Endothelial cell of umbilical vein (primary cell): ENCODE results near the gene PRRX2. TPM values are rescaled to one million over a fixed set of nuclear protein-coding genes. Genes with fewer than 3 reads are reported as not detected.

ENCODE experiments used
- BruUV-seq: library from RNA; stranded (reverse); fragments of 400-500 nt; replicated peaks from 2 replicates; lab custom pipeline; 2021; lab: Mats Ljungman, UMichigan
- CTCF ChIA-PET: fragments of 300-600, 350-600 bp; sonication (Branson Sonifier 250); formaldehyde crosslinking; loops from one replicate; lab custom pipeline; 2021; ENCODE audit warnings: antibody characterized with exemption, inconsistent platforms; lab: Charles Lee
- POLR2A ChIA-PET: fragments of 300-600, 350-600 bp; sonication (Branson Sonifier 250); formaldehyde crosslinking; loops from one replicate; lab custom pipeline; 2021; ENCODE audit warnings: antibody characterized with exemption, inconsistent platforms; lab: Charles Lee
- DNase-seq: peaks from one replicate; pipeline ENCODE4 v3.0.0-alpha.2; 2011; ENCODE audit warnings: low read depth, low spot score
- FAIRE-seq: peaks from 2 replicates; lab custom pipeline; 2011; peaks lifted over from hg19 to GRCh38; lab: Jason Lieb, UNC
- H2AFZ ChIP-seq: 2 replicates; pipeline ENCODE4 v1.6.0; 2012; ENCODE audit warnings: low read depth, low read length, control low read depth, inconsistent platforms
- H3K27ac ChIP-seq: 2 replicates; pipeline ENCODE4 v1.5.1; 2011; ENCODE audit warnings: low read depth, mild to moderate bottlenecking, control low read depth, low read length, moderate library complexity; ENCODE audit not compliant: insufficient read depth
- H3K27me3 ChIP-seq, 2 experiments: 2 replicates each; pipeline versions ENCODE4 v1.6.0 to v1.6.1; 2011; ENCODE audit warnings: low read length in 2 of 2, mixed read lengths in 1 of 2; ENCODE audit not compliant: control insufficient read depth in 2 of 2, insufficient read depth in 2 of 2
- H3K36me3 ChIP-seq, 2 experiments: 2 replicates in 1 of 2; 3 replicates in 1 of 2; pipeline ENCODE4 v1.5.1; 2011; ENCODE audit warnings: low read length in 2 of 2, mild to moderate bottlenecking in 1 of 2, moderate library complexity in 1 of 2; ENCODE audit not compliant: control insufficient read depth in 2 of 2, insufficient read depth in 2 of 2; ENCODE audit errors: extremely low read depth in 1 of 2
- H3K4me1 ChIP-seq: 3 replicates; pipeline ENCODE4 v1.5.1; 2011; ENCODE audit warnings: mild to moderate bottlenecking, low read length; ENCODE audit not compliant: control insufficient read depth, insufficient read depth; ENCODE audit errors: extremely low read depth
- H3K4me2 ChIP-seq: 2 replicates; pipeline ENCODE4 v1.6.1; 2011; ENCODE audit warnings: low read length, control low read depth, mixed read lengths; ENCODE audit not compliant: insufficient read depth
- H3K4me3 ChIP-seq, 3 experiments: fragments of 200-600 bp in 1 of 3; sonication (generic), shearing (Covaris generic) in 1 of 3; replicated peaks in 1 of 3; 2 replicates each; pipeline ENCODE4 v1.5.1; 2011 to 2016; ENCODE audit warnings: control low read depth in 3 of 3, low read length in 3 of 3, mild to moderate bottlenecking in 2 of 3, inconsistent platforms in 1 of 3, low read depth in 1 of 3, moderate library complexity in 1 of 3; ENCODE audit not compliant: insufficient read depth in 1 of 3
- H3K79me2 ChIP-seq: 2 replicates; pipeline ENCODE4 v1.6.0; 2012; ENCODE audit warnings: low read length, inconsistent platforms; ENCODE audit not compliant: control insufficient read depth, insufficient read depth
- H3K9ac ChIP-seq: replicated peaks from 2 replicates; pipeline ENCODE3; 2011; ENCODE audit warnings: low read length, control low read depth; ENCODE audit not compliant: insufficient read depth; ENCODE audit errors: extremely low read depth
- H3K9me1 ChIP-seq: replicated peaks from 3 replicates; pipeline ENCODE4 v1.6.0; 2011; ENCODE audit warnings: mild to moderate bottlenecking, low read length; ENCODE audit not compliant: control insufficient read depth, insufficient read depth; ENCODE audit errors: extremely low read depth
- H3K9me3 ChIP-seq: replicated peaks from 2 replicates; pipeline ENCODE4 v1.5.1; 2012; ENCODE audit warnings: low read length, inconsistent platforms; ENCODE audit not compliant: control insufficient read depth, insufficient read depth
- H4K20me1 ChIP-seq: replicated peaks from 2 replicates; pipeline ENCODE3; 2011; ENCODE audit warnings: mild to moderate bottlenecking, low read length; ENCODE audit not compliant: control insufficient read depth, insufficient read depth; ENCODE audit errors: extremely low read depth
- EZH2 ChIP-seq: IDR thresholded peaks from 2 replicates; pipeline ENCODE4 v1.6.1; 2012; ENCODE audit warnings: borderline replicate concordance, low read depth, mild to moderate bottlenecking, moderate library complexity, low read length, inconsistent platforms; ENCODE audit not compliant: severe bottlenecking
- FOS ChIP-seq: IDR thresholded peaks from 2 replicates; pipeline ENCODE4 v1.6.1; 2011; ENCODE audit warnings: mild to moderate bottlenecking, low read length, moderate library complexity, borderline replicate concordance; ENCODE audit not compliant: insufficient read depth
- GATA2 ChIP-seq: IDR thresholded peaks from 2 replicates; pipeline ENCODE4 v1.7.0; 2011; ENCODE audit warnings: low read depth, mild to moderate bottlenecking, moderate library complexity, mixed read lengths, low read length; ENCODE audit not compliant: insufficient read length, insufficient read depth
- JUN ChIP-seq: IDR thresholded peaks from 2 replicates; pipeline ENCODE4 v1.6.1; 2011; ENCODE audit warnings: borderline replicate concordance, low read depth; ENCODE audit not compliant: insufficient read length, insufficient read depth
- MYC ChIP-seq: IDR thresholded peaks from one replicate; pipeline ENCODE4 v1.6.1; 2011; ENCODE audit warnings: mild to moderate bottlenecking, low read depth, low read length
- POLR2A ChIP-seq: IDR thresholded peaks from 2 replicates; pipeline ENCODE4 v1.6.1; 2012; ENCODE audit warnings: low read depth, mild to moderate bottlenecking, control low read depth, low read length
- POLR2AphosphoS5 ChIP-seq: IDR thresholded peaks from 2 replicates; pipeline ENCODE4 v1.6.1; 2012; ENCODE audit warnings: low read depth, mild to moderate bottlenecking, control low read depth, low read length, moderate library complexity; ENCODE audit not compliant: insufficient read depth
- dilution Hi-C: fragments of 300-500 bp; cut with MboI; formaldehyde crosslinking; loops from one replicate; pipeline ENCODE4 v1.15.0; 2019; ENCODE audit warnings: low sequenced_read_pairs; ENCODE audit not compliant: extremely low pct_ligation_motif_present
- intact Hi-C: fragments of 100-400 bp; cut with micrococcal nuclease; formaldehyde crosslinking; loops from one replicate; pipeline ENCODE4 v1.10.0; 2022
- polyA plus RNA-seq, 4 experiments: library from polyadenylated mRNA; depleted of rRNA in 3 of 4; stranded (reverse) in 3 of 4; unstranded in 1 of 4; fragments of >200 nt; gene quantifications; 2 replicates each; pipeline versions ENCODE4 v1.2.1 to v1.2.3, GENCODE V29; 2011 to 2012; ENCODE audit warnings: missing spikeins in 1 of 4
- total RNA-seq: library from RNA; stranded (reverse); gene quantifications from 2 replicates; pipeline ENCODE4 v1.2.3, GENCODE V29; 2021
- TF ChIP-seq, protein P1 (sequence below), 2 donors: IDR thresholded peaks; 1 replicate in 1 of 2; 2 replicates in 1 of 2; pipeline ENCODE4 v1.5.1; 2011; ENCODE audit warnings: low read length in 2 of 2, mild to moderate bottlenecking in 2 of 2, moderate library complexity in 2 of 2, control low read depth in 1 of 2, inconsistent platforms in 1 of 2, low read depth in 1 of 2; ENCODE audit not compliant: insufficient read depth in 1 of 2; ENCODE audit errors: extremely low read depth in 1 of 2
- TF ChIP-seq, protein P2 (sequence below): IDR thresholded peaks from 2 replicates; pipeline ENCODE4 v1.6.1; 2011; ENCODE audit not compliant: insufficient read depth, insufficient read length

Gene PRRX2
- total and polyA plus RNA-seq, 2 donors (not counting 3 experiments of a cell fraction or from before 2014, with no cell fraction given) = 0.19 to 0.77 TPM

DNA sequence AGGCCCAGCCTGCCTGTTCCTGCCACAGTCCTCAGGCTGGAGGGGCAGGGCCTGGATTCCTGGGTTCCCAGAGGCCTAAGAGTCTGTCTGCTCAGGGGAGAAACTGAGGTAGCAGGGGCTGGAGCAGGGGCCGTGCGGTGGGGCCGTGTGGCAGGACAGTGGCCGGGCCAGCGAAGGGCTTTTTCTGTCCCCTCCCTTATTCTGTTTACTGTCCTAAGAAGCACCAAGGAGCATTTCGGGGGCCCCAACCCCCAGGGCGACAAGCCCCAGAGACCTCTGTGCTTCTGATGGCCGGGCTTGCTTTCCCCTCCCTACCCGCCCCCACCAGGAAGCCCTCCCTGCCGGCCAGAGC is 16.7 kb upstream of the PRRX2 start:
- H3K36me3 ChIP-seq = no peaks in the 10 kb centered on the region
- H3K4me1 ChIP-seq = no peaks in the 10 kb centered on the region
- no peak for TF ChIP-seq POLR2AphosphoS5
- no peak for TF ChIP-seq JUN
- TF ChIP-seq FOS = no peak
- TF ChIP-seq EZH2 = no peak
- no peak for TF ChIP-seq MYC
- no peak for TF ChIP-seq POLR2A
- no peak for TF ChIP-seq GATA2
- DNase-seq (no peak), FAIRE-seq (no peak)
- dilution Hi-C loops (no loop called here), intact Hi-C loops (no loop called here)
- no peaks in the 10 kb centered on the region for H3K79me2 ChIP-seq
- H2AFZ ChIP-seq = no peak overlapping the region
- no peak overlapping the region for H3K27ac ChIP-seq
- ChIA-PET CTCF (no interaction called here), POLR2A (no interaction called here)
- H3K9me1 ChIP-seq = no peaks in the 10 kb centered on the region
- no TSS peak for BruUV-seq
- H3K27me3 ChIP-seq = no peaks in the 10 kb centered on the region
- H3K9ac ChIP-seq = no peak overlapping the region
- no peak overlapping the region for H3K4me3 ChIP-seq
- no peak overlapping the region for H3K4me2 ChIP-seq
- no peaks in the 10 kb centered on the region for H3K9me3 ChIP-seq
- no peaks in the 10 kb centered on the region for H4K20me1 ChIP-seq

GRCh38 chr9:129649726-129650679 is 15.4 kb upstream of the PRRX2 start:
- Histone ChIP-seq H3K4me3 (no peak overlapping the region), H3K4me1 (no peaks in the 10 kb centered on the region), H3K9me3 (no peaks in the 10 kb centered on the region), H4K20me1 (no peaks in the 10 kb centered on the region), H3K9me1 (no peaks in the 10 kb centered on the region), H3K27me3 (no peaks in the 10 kb centered on the region), H2AFZ (no peak overlapping the region), H3K9ac (no peak overlapping the region), H3K36me3 (no peaks in the 10 kb centered on the region), H3K79me2 (no peaks in the 10 kb centered on the region), H3K27ac (no peak overlapping the region), H3K4me2 (no peak overlapping the region)
- FAIRE-seq (no peak), DNase-seq (no peak)
- BruUV-seq = no TSS peak
- ChIA-PET POLR2A (no interaction called here), CTCF (no interaction called here)
- no peak for TF ChIP-seq GATA2
- TF ChIP-seq MYC = no peak
- TF ChIP-seq, protein P1, sequence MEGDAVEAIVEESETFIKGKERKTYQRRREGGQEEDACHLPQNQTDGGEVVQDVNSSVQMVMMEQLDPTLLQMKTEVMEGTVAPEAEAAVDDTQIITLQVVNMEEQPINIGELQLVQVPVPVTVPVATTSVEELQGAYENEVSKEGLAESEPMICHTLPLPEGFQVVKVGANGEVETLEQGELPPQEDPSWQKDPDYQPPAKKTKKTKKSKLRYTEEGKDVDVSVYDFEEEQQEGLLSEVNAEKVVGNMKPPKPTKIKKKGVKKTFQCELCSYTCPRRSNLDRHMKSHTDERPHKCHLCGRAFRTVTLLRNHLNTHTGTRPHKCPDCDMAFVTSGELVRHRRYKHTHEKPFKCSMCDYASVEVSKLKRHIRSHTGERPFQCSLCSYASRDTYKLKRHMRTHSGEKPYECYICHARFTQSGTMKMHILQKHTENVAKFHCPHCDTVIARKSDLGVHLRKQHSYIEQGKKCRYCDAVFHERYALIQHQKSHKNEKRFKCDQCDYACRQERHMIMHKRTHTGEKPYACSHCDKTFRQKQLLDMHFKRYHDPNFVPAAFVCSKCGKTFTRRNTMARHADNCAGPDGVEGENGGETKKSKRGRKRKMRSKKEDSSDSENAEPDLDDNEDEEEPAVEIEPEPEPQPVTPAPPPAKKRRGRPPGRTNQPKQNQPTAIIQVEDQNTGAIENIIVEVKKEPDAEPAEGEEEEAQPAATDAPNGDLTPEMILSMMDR (IDR thresholded peaks at IDR 0.05; ENCODE audit: extremely low read depth in 1 of 2, insufficient read depth in 1 of 2, low read depth in 1 of 2, low read length in 2 of 2) = no peak
- TF ChIP-seq, protein P2, sequence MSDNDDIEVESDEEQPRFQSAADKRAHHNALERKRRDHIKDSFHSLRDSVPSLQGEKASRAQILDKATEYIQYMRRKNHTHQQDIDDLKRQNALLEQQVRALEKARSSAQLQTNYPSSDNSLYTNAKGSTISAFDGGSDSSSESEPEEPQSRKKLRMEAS = no peak
- no peak for TF ChIP-seq JUN
- TF ChIP-seq POLR2A = no peak
- intact Hi-C loops (loop anchor here (5.0 kb wide), 1 partner anchor 47 kb away; no protein-coding TSS in a partner anchor), dilution Hi-C loops (no loop called here)
